Measurements from ENCODE around the gene MRPL27. TPM values are rescaled to one million over a fixed set of nuclear protein-coding genes. Genes with fewer than 3 reads are reported as not detected.
"Not testable (repeated sequence)": the region's sequence is repeated elsewhere in the genome, so short reads cannot be mapped to it uniquely, and the experiment has no call there.

MRPL27 gene
- total RNA-seq: 80.5 and 83.3 TPM in 2 replicates

DNA sequence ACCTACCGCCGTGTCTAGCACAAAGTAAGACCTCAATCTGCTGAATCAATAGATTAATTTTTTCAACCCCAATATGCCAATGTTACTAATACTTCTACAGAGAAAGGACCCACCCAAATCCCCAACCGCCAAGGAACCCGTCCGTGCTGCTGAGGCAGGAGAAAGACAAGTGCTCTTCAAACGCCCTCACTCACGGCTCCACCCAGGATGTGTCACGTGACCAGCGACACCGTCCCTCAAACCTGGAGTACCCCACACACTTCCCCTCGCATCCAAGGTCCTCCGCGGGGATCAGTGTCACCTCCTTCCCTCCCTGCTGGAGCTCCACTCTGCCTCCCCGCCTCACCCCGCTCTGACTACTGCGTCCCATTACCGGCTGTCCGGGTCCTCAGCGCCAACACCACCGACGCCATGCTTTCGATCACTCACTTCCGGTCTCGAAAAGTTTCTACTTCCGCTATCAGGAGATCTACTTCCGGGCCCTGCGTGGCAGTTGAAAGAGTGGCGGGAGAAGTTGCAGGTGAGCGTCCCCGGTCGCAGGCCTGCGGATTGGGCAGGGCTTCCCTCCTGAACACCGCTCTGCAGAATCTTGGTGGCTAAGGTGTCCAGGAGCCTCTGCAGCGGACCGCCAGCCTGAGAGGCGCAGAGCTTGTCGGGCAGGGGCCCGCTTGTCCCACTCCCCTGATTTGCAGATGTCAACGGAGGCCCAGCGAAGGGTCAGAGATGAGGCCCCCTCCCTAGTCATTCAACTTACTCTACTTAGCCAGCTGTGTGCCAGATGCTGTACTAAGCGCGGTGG is at the start of gene MRPL27, which contains the start of gene EME1:
MRPL27 (minus strand) TSS at position 427 of the 799 bp plus-strand sequence; CDS start at position 413, 14 bp downstream.
EME1 (plus strand) TSS at position 472 of the 799 bp plus-strand sequence. CDS start 1,980 bp downstream, outside the sequence.
- no peaks in the 10 kb centered on the region for H3K9me3 Mint-ChIP-seq
- H3K27me3 Mint-ChIP-seq: no peaks in the 10 kb centered on the region
- DNase-seq: peak; percentile 96
- peak within 1 kb of the TSS; percentile 100 for H3K27ac Mint-ChIP-seq
- peak within 1 kb of the TSS; percentile 98 for H3K4me3 Mint-ChIP-seq
- intact Hi-C loops (cut with micrococcal nuclease): loop anchor here (1.0 kb wide), 1 partner anchor 24 kb away; the partner anchor contains the start of gene LRRC59
- H3K36me3 Mint-ChIP-seq (ENCODE audit: low read depth): peaks cover 49% of the 10 kb centered on the region
- peaks cover 28% of the 10 kb centered on the region for H3K4me1 Mint-ChIP-seq

DNA sequence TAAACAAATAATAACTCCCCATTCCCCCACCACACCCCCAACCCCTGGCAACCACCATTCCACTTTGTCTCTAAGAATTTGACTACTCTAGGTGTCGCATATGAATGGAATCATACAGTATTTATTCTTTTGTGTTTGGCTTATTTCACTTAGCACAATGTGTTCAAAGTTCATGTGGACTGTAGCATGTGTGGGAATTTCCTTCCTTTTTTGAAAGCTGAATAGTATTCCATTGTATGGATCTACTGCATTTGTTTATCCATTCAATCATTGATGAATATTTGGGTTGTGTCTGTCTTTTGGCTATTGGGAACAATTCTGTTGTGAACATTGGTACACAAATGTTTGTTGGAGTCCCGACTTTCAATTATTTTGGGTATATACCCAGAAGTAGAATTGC is 49.8 kb upstream of the MRPL27 start:
- peaks cover 29% of the 10 kb centered on the region for H3K4me1 Mint-ChIP-seq
- H3K27me3 Mint-ChIP-seq: peaks cover 6% of the 10 kb centered on the region
- no peaks in the 10 kb centered on the region for H3K36me3 Mint-ChIP-seq (ENCODE audit: low read depth)
- H3K4me3 Mint-ChIP-seq: no peak overlapping the region
- DNase-seq: no peak
- H3K27ac Mint-ChIP-seq: no peak overlapping the region
- intact Hi-C loops (cut with micrococcal nuclease): no loop called here
- H3K9me3 Mint-ChIP-seq: peaks cover 3% of the 10 kb centered on the region

DNA sequence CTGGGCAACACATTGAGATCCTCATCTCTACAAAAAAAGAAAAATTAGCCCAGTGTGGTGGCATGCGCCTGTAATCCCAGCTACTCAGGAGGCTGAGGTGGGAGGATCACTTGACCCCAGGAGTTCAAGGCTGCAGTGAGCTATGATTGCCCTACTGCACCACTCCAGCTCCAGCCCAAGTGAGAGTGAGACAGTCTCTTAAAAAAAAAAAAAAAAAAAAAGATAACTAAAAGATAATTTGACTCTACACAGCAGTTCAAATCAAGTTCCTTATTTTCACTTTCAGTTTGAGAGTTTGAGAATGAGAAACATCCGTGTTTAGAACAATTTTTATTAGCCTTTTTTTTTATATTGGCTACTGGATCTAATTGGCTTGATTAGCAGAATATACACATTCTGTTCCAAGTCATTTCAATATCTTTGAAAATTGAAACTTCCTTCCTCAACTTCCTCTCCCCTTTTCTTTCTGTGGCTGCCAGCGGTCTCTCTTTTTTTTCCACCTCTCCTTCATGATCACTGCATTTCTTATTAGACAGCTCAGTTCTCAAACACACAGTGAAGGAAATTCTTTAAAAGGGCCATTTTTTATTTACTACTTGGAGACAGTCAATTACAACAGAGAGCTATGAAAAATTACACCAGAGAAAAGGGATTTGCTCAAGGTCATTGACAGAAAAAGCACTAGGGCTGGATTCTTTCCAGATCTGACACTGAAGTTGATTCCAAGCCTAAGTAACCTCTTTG is 48.5 kb upstream of the MRPL27 start:
- Mint-ChIP-seq H3K9me3 (peaks cover 3% of the 10 kb centered on the region), H3K4me1 (peaks cover 21% of the 10 kb centered on the region), H3K27ac (peak overlapping the region; percentile 84), H3K36me3 (ENCODE audit: low read depth) (no peaks in the 10 kb centered on the region), H3K4me3 (peak overlapping the region; percentile 81), H3K27me3 (peaks cover 12% of the 10 kb centered on the region)
- intact Hi-C loops (cut with micrococcal nuclease): no loop called here
- DNase-seq: peak; percentile 69

DNA sequence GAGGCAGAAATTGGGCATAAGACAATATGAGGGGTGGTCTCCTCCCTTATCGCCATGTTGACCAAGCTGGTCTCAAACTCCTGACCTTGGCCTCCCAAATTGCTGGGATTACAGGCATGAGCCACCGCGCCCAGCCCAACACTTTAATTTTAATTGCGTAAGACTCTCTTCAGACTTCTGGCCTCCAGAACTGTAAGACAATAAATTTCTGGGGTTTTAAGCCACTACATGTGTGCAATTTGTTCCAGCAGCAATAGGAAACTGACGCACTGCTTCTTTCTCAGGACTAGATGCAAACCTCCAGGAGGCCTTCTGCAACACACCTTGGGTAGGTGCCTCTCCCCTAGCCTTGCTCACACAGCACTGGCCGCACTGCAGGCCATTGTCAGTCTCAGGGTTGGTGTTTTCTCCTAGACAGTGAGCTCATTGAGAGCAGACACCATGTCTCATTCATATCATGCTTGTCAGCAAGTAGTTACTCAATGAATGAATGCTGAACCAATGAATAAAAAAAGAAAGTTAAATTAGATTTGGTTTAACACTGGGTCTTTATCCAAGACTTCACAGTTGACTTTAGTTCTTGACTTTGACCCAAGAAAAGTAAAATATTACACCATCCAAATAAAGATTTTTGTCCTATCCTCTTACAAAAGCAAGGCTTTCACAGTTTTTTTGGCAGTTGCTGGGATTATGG is 47.6 kb upstream of the MRPL27 start:
- Mint-ChIP-seq H3K4me3 (no peak overlapping the region), H3K9me3 (peaks cover 3% of the 10 kb centered on the region), H3K4me1 (peaks cover 19% of the 10 kb centered on the region), H3K36me3 (ENCODE audit: low read depth) (no peaks in the 10 kb centered on the region), H3K27ac (no peak overlapping the region), H3K27me3 (peaks cover 16% of the 10 kb centered on the region)
- intact Hi-C loops (cut with micrococcal nuclease): no loop called here
- no peak for DNase-seq

DNA sequence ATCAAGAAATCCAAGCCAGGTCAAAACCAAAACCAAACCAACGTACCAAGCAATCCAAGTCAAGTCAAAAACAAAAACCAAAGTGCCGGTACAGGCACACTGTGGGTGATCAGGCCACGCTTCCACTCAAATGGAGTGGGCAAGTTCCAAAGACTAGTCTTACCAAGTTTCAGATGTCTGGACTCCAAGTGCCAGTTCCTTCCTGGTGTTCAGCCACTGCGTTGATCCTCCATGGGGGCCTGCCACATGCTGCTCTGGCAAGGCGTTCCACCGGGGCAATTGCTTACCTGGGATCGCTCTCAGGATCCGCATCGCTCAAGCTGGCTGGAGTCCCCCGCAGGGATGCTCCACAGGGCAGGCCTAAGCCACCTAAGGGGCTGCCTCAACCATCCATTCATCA is 46.6 kb upstream of the MRPL27 start:
- H3K9me3 Mint-ChIP-seq; H3K4me3 Mint-ChIP-seq; intact Hi-C loops (cut with micrococcal nuclease); H3K27ac Mint-ChIP-seq; H3K36me3 Mint-ChIP-seq (ENCODE audit: low read depth); DNase-seq: not testable (repeated sequence)
- peaks cover 16% of the 10 kb centered on the region for H3K4me1 Mint-ChIP-seq
- peaks cover 19% of the 10 kb centered on the region for H3K27me3 Mint-ChIP-seq

DNA sequence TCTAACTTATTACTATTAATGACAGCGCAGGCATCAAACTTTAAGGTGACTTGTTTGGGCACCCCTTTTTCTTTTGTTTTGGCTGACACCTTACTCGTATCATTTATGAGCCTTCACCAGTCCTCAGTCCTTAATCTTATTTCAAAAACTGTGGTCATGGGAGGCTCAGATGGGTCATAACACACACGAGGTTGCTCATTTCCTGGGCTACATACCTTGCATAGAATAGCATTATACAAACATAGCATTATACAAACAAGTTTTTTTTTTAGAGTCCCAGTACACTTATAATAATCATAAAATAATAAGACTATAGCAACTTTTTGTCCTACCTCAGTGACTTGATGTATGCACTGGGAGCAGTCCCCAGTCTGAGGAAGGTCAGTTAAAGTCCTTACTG is 41.8 kb upstream of the MRPL27 start:
- Mint-ChIP-seq H3K27me3 (peaks cover 40% of the 10 kb centered on the region), H3K9me3 (peaks cover 3% of the 10 kb centered on the region), H3K4me3 (no peak overlapping the region), H3K27ac (no peak overlapping the region), H3K4me1 (peaks cover 2% of the 10 kb centered on the region), H3K36me3 (ENCODE audit: low read depth) (no peaks in the 10 kb centered on the region)
- no peak for DNase-seq
- intact Hi-C loops (cut with micrococcal nuclease): no loop called here

DNA sequence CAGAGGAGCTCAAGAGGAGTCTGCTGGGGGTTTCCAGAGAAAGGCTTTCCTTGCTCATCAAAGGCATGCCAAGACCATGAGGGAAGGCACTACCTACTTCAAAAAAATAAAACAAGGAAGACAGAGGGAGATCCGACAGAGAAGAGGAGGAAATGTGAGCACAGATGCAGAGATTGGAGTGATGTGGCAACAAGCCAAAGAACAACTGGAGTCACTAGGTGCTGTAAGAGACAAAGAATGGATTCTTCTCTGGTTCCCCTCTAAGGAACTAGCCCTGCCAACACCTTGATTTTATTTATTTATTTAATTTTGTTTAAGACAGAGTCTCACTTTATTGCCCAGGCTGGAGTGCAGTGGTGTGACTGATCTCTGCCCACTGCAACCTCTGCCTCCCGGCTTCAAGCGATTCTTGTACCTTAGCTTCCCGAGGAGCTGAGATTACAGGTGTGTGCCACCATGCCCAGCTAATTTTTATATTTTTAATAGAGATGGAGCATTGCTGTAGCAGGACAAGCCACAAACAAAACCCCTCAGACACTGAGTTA is 39.3 kb upstream of the MRPL27 start:
- Mint-ChIP-seq H3K27ac (no peak overlapping the region), H3K4me3 (no peak overlapping the region), H3K9me3 (no peaks in the 10 kb centered on the region), H3K4me1 (peaks cover 2% of the 10 kb centered on the region), H3K36me3 (ENCODE audit: low read depth) (no peaks in the 10 kb centered on the region), H3K27me3 (peaks cover 36% of the 10 kb centered on the region)
- intact Hi-C loops (cut with micrococcal nuclease): no loop called here
- DNase-seq: no peak

DNA sequence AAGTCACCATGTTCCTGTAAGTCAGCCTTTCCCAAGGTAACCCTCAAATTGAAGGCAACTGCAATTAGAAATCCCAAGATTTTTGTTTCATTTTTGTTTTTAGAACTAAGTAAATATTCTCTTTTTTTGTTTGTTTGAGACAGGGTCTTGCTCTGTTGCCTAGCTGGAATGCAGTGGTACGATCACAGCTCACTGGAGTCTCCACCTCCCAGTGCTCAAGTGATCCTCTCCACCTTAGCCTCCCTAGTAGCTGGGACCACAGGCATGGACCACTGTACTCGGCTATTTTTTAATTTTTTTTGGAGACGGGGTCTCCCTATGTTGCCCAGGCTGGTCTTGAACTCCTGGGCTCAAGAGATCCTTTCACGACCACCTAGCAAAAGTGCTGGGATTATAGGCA is 34.9 kb upstream of the MRPL27 start:
- H3K9me3 Mint-ChIP-seq: no peaks in the 10 kb centered on the region
- no peaks in the 10 kb centered on the region for H3K36me3 Mint-ChIP-seq (ENCODE audit: low read depth)
- H3K4me1 Mint-ChIP-seq: no peaks in the 10 kb centered on the region
- no peak overlapping the region for H3K27ac Mint-ChIP-seq
- H3K4me3 Mint-ChIP-seq: no peak overlapping the region
- H3K27me3 Mint-ChIP-seq: peaks cover 29% of the 10 kb centered on the region
- intact Hi-C loops (cut with micrococcal nuclease): no loop called here
- no peak for DNase-seq

DNA sequence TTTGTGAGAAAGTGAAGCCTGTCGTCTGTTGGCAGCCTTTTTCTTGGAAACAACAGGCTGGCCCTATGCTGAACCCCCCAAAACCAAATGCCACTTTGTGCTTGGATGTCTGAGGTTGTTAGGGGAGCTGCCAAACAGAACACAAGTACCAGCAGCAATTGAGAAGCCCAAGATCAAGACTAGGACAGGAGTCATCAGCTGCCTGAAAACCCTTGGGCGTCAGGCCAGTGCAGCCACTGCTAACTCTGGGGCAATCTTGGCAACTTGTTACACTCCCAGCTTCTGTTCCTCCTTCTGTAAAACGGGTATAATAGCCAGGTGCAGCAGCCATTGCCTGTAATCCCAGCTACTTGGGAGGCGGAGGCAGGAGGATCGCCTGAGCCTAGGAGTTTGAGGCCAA is 33.6 kb upstream of the MRPL27 start:
- no peak for DNase-seq
- no peak overlapping the region for H3K4me3 Mint-ChIP-seq
- no peaks in the 10 kb centered on the region for H3K4me1 Mint-ChIP-seq
- H3K27ac Mint-ChIP-seq: no peak overlapping the region
- intact Hi-C loops (cut with micrococcal nuclease): no loop called here
- no peaks in the 10 kb centered on the region for H3K36me3 Mint-ChIP-seq (ENCODE audit: low read depth)
- H3K27me3 Mint-ChIP-seq: peaks cover 20% of the 10 kb centered on the region
- no peaks in the 10 kb centered on the region for H3K9me3 Mint-ChIP-seq

DNA sequence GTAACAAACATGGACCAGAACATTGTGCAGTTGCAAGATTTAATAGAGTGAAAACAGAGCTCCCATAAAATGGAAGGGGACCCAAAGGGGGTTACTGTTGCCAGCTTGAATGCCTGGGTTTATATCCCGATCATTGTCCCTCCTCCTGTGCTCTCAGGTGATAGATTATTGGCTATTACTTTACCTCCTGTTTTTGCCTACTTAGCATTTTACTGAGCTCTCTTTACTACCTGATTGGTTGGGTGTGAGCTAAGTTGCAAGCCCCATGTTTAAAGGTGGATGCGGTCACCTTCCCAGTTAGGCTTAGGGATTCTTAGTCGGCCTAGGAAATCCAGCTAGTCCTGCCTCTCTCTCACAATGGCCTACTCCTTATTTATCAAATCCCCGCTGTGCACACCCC is 32.4 kb upstream of the MRPL27 start:
- peaks cover 19% of the 10 kb centered on the region for H3K27me3 Mint-ChIP-seq
- H3K4me3 Mint-ChIP-seq; DNase-seq; intact Hi-C loops (cut with micrococcal nuclease); H3K36me3 Mint-ChIP-seq (ENCODE audit: low read depth); H3K27ac Mint-ChIP-seq; H3K4me1 Mint-ChIP-seq; H3K9me3 Mint-ChIP-seq: not testable (repeated sequence)

DNA sequence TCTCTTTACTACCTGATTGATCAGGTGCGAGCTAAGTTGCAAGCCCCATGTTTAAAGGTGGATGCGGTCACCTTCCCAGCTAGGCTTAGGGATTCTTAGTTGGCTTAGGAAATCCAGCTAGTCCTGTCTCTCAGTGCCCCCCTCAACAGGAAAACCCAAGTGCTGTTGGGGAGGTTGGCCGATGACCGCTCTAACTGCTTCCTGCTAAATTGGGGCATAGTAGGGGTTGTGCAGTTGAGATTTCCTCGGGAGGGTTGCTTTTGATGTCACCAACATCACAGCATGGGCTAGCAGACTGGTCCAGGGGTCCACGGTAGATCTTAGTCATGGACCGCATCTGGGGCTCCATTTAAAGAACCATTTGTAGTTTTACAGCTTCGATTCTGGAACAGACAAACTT is 26.6 kb upstream of the MRPL27 start:
- intact Hi-C loops (cut with micrococcal nuclease): loop anchor here (5.0 kb wide), 1 partner anchor 37 kb away; no protein-coding TSS in a partner anchor
- not testable (repeated sequence) for DNase-seq, H3K4me3 Mint-ChIP-seq, H3K9me3 Mint-ChIP-seq, H3K27me3 Mint-ChIP-seq, H3K27ac Mint-ChIP-seq
- peaks cover 14% of the 10 kb centered on the region for H3K36me3 Mint-ChIP-seq (ENCODE audit: low read depth)
- H3K4me1 Mint-ChIP-seq: peaks cover 19% of the 10 kb centered on the region

DNA sequence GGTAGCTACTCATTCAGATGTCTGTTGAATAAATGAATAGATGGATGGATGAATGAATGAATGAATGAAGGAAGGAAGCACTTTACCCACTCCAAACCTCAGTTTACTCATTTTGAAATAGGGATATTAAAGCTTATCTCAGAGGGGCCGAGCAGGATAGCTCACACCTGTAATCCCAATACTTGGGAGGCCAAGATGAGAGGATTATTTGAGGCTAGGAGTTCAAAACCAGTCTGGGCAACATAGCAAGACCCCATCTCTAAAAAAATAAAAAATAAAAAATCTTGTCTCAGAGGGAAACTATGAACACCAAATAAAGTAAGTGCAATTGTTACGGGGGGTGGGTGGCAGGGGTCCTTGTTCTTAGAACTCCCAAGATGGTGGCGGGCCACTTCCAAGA is 25.7 kb upstream of the MRPL27 start:
- H3K4me1 Mint-ChIP-seq: peaks cover 24% of the 10 kb centered on the region
- not testable (repeated sequence) for H3K27ac Mint-ChIP-seq, H3K27me3 Mint-ChIP-seq, H3K9me3 Mint-ChIP-seq, H3K4me3 Mint-ChIP-seq, DNase-seq
- intact Hi-C loops (cut with micrococcal nuclease): loop anchor here (5.0 kb wide), 1 partner anchor 36 kb away; no protein-coding TSS in a partner anchor
- H3K36me3 Mint-ChIP-seq (ENCODE audit: low read depth): peaks cover 20% of the 10 kb centered on the region

DNA sequence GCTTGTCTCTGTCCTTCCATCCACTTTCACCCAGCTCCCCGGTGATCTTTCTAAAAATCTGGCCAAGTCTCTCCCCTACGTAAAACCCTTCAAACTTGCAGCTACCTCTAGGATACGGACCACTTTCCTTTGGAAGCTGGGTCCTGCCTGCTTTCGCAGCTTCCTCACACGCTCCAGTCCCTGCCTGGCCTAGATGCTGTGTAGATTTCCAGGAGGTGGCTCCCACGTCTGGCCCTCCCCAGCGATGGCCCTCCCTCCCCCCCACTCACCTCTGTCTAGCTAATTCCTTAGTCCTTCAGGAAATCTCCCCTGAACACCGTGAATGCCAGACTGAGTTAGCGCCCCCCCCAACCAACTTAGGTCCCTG is 24.9 kb upstream of the MRPL27 start:
- H3K27ac Mint-ChIP-seq: peak overlapping the region; percentile 80
- peak overlapping the region; percentile 92 for H3K4me3 Mint-ChIP-seq
- peaks cover 28% of the 10 kb centered on the region for H3K4me1 Mint-ChIP-seq
- intact Hi-C loops (cut with micrococcal nuclease): loop anchor here (1.0 to 5.0 kb wide), 4 partner anchors 25 to 52 kb away; partner anchors contain the start of genes ACSF2, EME1, MRPL27 and XYLT2
- no peaks in the 10 kb centered on the region for H3K9me3 Mint-ChIP-seq
- no peaks in the 10 kb centered on the region for H3K27me3 Mint-ChIP-seq
- peaks cover 28% of the 10 kb centered on the region for H3K36me3 Mint-ChIP-seq (ENCODE audit: low read depth)
- no peak for DNase-seq

Data from activated CD4-positive, alpha-beta T cell treated with anti-CD3 and anti-CD28 coated beads, Interleukin-2, amount 10 ng/mL, durations not matched to agents 24 days and 14 days (primary cell).